Brain microvascular endothelial cell (primary cell): Measurements from ENCODE around the gene RERE.
A peak's percentile ranks its signal among the peaks of the same experiment; 100 is the strongest.

ENCODE experiments used
- DNase-seq: peaks from one replicate; pipeline ENCODE4 v3.0.0-alpha.2; 2020
- H3K27ac ChIP-seq: fragments of 250-450 bp; sonication (Bioruptor Pico); 2 replicates; pipeline ENCODE4 v1.5.1; 2020; ENCODE audit warnings: mild to moderate bottlenecking, moderate library complexity
- H3K27me3 ChIP-seq: fragments of 250-450 bp; sonication (Bioruptor Pico); replicated peaks from 2 replicates; pipeline ENCODE4 v1.5.1; 2020; ENCODE audit warnings: mild to moderate bottlenecking
- H3K36me3 ChIP-seq: fragments of 250-450 bp; sonication (Bioruptor Pico); replicated peaks from 2 replicates; pipeline ENCODE4 v1.5.1; 2020; ENCODE audit warnings: mild to moderate bottlenecking
- H3K4me3 ChIP-seq: 2 replicates; pipeline ENCODE4 v1.5.1; 2011; ENCODE audit warnings: low read depth, mild to moderate bottlenecking, control low read depth, low read length, moderate library complexity
- in situ Hi-C: cut with HindIII; loops from 2 replicates; pipeline ENCODE4 v1.10.0; 2017; ENCODE audit warnings: low sequenced_read_pairs, low pct_ligation_motif_present
- TF ChIP-seq, protein P1 (sequence below): IDR thresholded peaks from 2 replicates; pipeline ENCODE4 v1.5.1; 2011; ENCODE audit warnings: low read depth, mild to moderate bottlenecking, moderate library complexity, low read length, control low read depth, inconsistent platforms; ENCODE audit errors: missing control alignments

Gene RERE

GRCh38 chr1:8379513-8380186, 437.8 kb downstream of the RERE start:
- peaks cover 5% of the 10 kb centered on the region for H3K36me3 ChIP-seq
- no peak overlapping the region for H3K27ac ChIP-seq
- no peaks in the 10 kb centered on the region for H3K27me3 ChIP-seq
- H3K4me3 ChIP-seq: no peak overlapping the region
- TF ChIP-seq, protein P1, sequence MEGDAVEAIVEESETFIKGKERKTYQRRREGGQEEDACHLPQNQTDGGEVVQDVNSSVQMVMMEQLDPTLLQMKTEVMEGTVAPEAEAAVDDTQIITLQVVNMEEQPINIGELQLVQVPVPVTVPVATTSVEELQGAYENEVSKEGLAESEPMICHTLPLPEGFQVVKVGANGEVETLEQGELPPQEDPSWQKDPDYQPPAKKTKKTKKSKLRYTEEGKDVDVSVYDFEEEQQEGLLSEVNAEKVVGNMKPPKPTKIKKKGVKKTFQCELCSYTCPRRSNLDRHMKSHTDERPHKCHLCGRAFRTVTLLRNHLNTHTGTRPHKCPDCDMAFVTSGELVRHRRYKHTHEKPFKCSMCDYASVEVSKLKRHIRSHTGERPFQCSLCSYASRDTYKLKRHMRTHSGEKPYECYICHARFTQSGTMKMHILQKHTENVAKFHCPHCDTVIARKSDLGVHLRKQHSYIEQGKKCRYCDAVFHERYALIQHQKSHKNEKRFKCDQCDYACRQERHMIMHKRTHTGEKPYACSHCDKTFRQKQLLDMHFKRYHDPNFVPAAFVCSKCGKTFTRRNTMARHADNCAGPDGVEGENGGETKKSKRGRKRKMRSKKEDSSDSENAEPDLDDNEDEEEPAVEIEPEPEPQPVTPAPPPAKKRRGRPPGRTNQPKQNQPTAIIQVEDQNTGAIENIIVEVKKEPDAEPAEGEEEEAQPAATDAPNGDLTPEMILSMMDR: peak; percentile 8
- in situ Hi-C loops: no loop called here
- no peak for DNase-seq

- Histone ChIP-seq H3K27ac (no peak overlapping the region), H3K4me3 (no peak overlapping the region), H3K36me3 (peaks cover 4% of the 10 kb centered on the region), H3K27me3 (no peaks in the 10 kb centered on the region)
- in situ Hi-C loops: no loop called here
- no peak for DNase-seq
- TF ChIP-seq, protein P1: no peak
Measured at GRCh38 chr1:8378981-8379470, 438.4 kb downstream of the RERE start.

GRCh38 chr1:8378178-8378577, 439.3 kb downstream of the RERE start:
- no peaks in the 10 kb centered on the region for H3K27me3 ChIP-seq
- in situ Hi-C loops: no loop called here
- TF ChIP-seq, protein P1: no peak
- H3K27ac ChIP-seq: no peak overlapping the region
- no peak for DNase-seq
- H3K36me3 ChIP-seq: peaks cover 4% of the 10 kb centered on the region
- no peak overlapping the region for H3K4me3 ChIP-seq

DNA sequence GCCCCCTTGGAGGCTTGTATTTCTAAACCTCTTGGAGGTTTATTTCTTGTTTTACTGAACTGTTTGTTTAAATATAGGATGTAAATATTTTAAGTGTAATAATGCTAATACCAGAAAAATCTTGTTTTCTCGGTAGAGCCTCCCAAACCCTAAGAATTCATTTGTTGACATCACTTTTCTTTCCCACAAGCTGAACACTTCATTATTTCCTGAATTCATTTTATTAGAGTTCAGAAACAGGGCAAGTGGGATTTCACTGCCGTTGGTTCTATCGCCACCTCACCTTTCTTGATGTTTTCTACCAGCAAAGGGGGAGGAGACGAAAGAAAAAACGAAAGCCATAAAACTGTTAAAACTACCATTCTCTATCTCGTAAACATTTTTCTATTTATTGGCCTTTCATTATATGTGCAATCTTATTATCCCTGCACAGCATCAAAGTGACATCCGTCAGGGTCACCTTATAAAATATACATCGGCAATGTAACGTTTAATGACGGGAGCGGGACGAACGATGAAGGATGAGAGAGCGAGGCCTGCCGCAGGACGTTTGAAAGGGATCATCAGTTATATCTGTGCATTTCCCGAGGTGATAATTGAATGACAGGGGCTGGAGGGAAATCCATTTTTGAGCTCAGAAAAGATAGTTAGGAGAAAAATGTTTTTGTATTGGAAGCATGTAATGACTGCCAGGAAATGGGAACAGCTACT, 440.0 kb downstream of the RERE start:
- peaks cover 4% of the 10 kb centered on the region for H3K36me3 ChIP-seq
- H3K27ac ChIP-seq: no peak overlapping the region
- in situ Hi-C loops: no loop called here
- no peak overlapping the region for H3K4me3 ChIP-seq
- DNase-seq: no peak
- H3K27me3 ChIP-seq: no peaks in the 10 kb centered on the region
- TF ChIP-seq, protein P1: no peak

GRCh38 chr1:8376358-8376840, 441.0 kb downstream of the RERE start:
- peaks cover 4% of the 10 kb centered on the region for H3K36me3 ChIP-seq
- no peak for DNase-seq
- TF ChIP-seq, protein P1: no peak
- in situ Hi-C loops: no loop called here
- H3K27me3 ChIP-seq: no peaks in the 10 kb centered on the region
- no peak overlapping the region for H3K27ac ChIP-seq
- H3K4me3 ChIP-seq: no peak overlapping the region
